Heart right ventricle (tissue), 16 donors: Measurements from ENCODE around the gene DISC1. TPM values are rescaled to one million over a fixed set of nuclear protein-coding genes. Genes with fewer than 3 reads are reported as not detected.

ENCODE experiments used
- ATAC-seq, 8 donors: fragments of 200-7000 bp; cut with Tn5 transposase; one replicate each; pipeline ENCODE4 v1.9.1; 2020; ENCODE audit warnings: mild to moderate bottlenecking in 8 of 8, moderate library complexity in 8 of 8, moderate number of reproducible peaks in 1 of 8
- DNase-seq, 2 donors: peaks; one replicate each; pipeline ENCODE4 v3.0.0-alpha.2; 2020
- H3K27ac ChIP-seq, 10 donors: fragments of 200-600 bp; sonication (generic) in 2 of 10; one replicate each; pipeline versions ENCODE4 v1.5.0 to v1.8.0; 2020 to 2022; ENCODE audit warnings: mild to moderate bottlenecking in 3 of 10
- H3K27me3 ChIP-seq, 7 donors: fragments of 200-600 bp; one replicate each; pipeline ENCODE4 v1.8.0; 2021 to 2022; ENCODE audit warnings: mild to moderate bottlenecking in 2 of 7
- H3K36me3 ChIP-seq, 9 donors: fragments of 200-600 bp; sonication (generic) in 1 of 9; one replicate each; pipeline versions ENCODE4 v1.5.0 to v1.8.0; 2020 to 2022; ENCODE audit warnings: mild to moderate bottlenecking in 2 of 9
- H3K4me1 ChIP-seq, 9 donors: fragments of 200-600 bp; sonication (generic) in 1 of 9; one replicate each; pipeline versions ENCODE4 v1.5.0 to v1.8.0; 2020 to 2022; ENCODE audit warnings: mild to moderate bottlenecking in 4 of 9
- H3K4me3 ChIP-seq, 10 donors: fragments of 200-600 bp; sonication (generic) in 2 of 10; one replicate each; pipeline versions ENCODE4 v1.5.0 to v1.8.0; 2020 to 2022; ENCODE audit warnings: mild to moderate bottlenecking in 7 of 10, moderate library complexity in 2 of 10
- H3K9me3 ChIP-seq, 11 donors: fragments of 200-600 bp in 10 of 11; sonication (generic) in 2 of 11; one replicate each; pipeline versions ENCODE4 v1.5.0 to v1.8.0; 2013 to 2022; ENCODE audit warnings: mild to moderate bottlenecking in 2 of 11, control low read depth in 1 of 11, moderate library complexity in 1 of 11
- CTCF ChIP-seq, 9 donors: fragments of 200-600 bp; sonication (generic) in 2 of 9; IDR thresholded peaks; one replicate each; pipeline versions ENCODE4 v1.5.0 to v1.8.0; 2021 to 2022; ENCODE audit warnings: antibody characterized with exemption in 9 of 9, mild to moderate bottlenecking in 5 of 9, moderate library complexity in 1 of 9
- WGBS, 2 donors: extraction: QIAGEN DNeasy Blood & Tissue Kit; methylation state at CpG; one replicate each; pipeline ENCODE4 v1.1.7; 2013; ENCODE audit warnings: inconsistent platforms in 1 of 2; 5-methylcytosine and 5-hydroxymethylcytosine counted together
- intact Hi-C, 10 donors: fragments of 100-400 bp; cut with DNase I; formaldehyde crosslinking; loops; one replicate each; pipeline versions ENCODE4 v1.11.1 to v1.14.2; 2022
- polyA plus RNA-seq, 2 donors: library from polyadenylated mRNA; stranded (reverse); fragments of 200-250 nt; gene quantifications; one replicate each; pipeline ENCODE4 v1.2.3, GENCODE V29; 2013
- total RNA-seq, 10 donors: library from RNA; stranded (reverse); fragmentation: NEBNext Ultra II Directional in 3 of 10; extraction: Animal tissue kit (Norgen Biotek cat#: 25700) in 3 of 10; gene quantifications; one replicate each; pipeline versions ENCODE4 v1.2.1 to v1.2.4, GENCODE V29; 2021 to 2023
- donor health status: Arrhythmogenic right ventricular cardiomyopathy.
- donor health status: ischemic (EF 13 %, LVEDD 7.1; RV severe dilation, severe dysfunction).
- donor health status: healthy with polysubstance abuse.
- donor health status: DM: no; HTN: yes; CAD: no.
- donor health status: DM: no; HTN: no; CAD: no.
- donor health status: ischemic (EF 25% LVEDD 6.9; RV normal size, moderate dysfunction).
- donor health status: ischemic (EF 25% LVEDD 5.7; RV mildly dilated, moderate dysfunction).
- donor health status: healthy.
- donor health status: DM: yes; HTN: yes; CAD: no.
- donor health status: Ischemic cardiomyopathy.
- donor health status: ischemic (EF 35%, LVEDD 5.7; RV mildly dilated, moderate dysfunction).
- donor health status: nonischemic (EF 11% LVEDD 7.7; RV severe dilation, severe dysfunction).
- donor health status: DM: yes; HTN: yes; CAD: no.
- donor health status: PGD.
- donor health status: ischemic (EF 29% LVEDD 5.4; RV normal size, mild dysfunction).
- donor health status: nonischemic (EF 23%, LVEDD 6.1; RV moderate dilation, normal function).

The DISC1 gene
- total and polyA plus RNA-seq, 12 donors = 1.4 to 6.4 (median 4.0) TPM

GRCh38 chr1:231774719-231775335 is 148.2 kb downstream of the DISC1 start:
- no peak for ATAC-seq
- H3K9me3 ChIP-seq = no peaks in the 10 kb centered on the region
- H3K36me3 ChIP-seq = peaks cover 0 to 30% (median 4%) of the 10 kb centered on the region in 9 donors
- WGBS, 2 donors = 91 to 93% methylated on average over 4 of the region's 4 CpGs
- no peak for TF ChIP-seq CTCF (IDR thresholded peaks at IDR 0.05)
- no peaks in the 10 kb centered on the region for H3K27me3 ChIP-seq
- intact Hi-C loops = loop anchor here in 1 of 10 donors (5.0 kb wide), 1 partner anchor 32 kb away; no protein-coding TSS in a partner anchor
- peaks cover 3 to 46% (median 14%) of the 10 kb centered on the region in 9 donors for H3K4me1 ChIP-seq
- no peak for DNase-seq
- H3K27ac ChIP-seq = no peak overlapping the region
- no peak overlapping the region for H3K4me3 ChIP-seq

- H3K36me3 ChIP-seq = peaks cover 0 to 28% (median 4%) of the 10 kb centered on the region in 9 donors
- no peaks in the 10 kb centered on the region for H3K9me3 ChIP-seq
- H3K27me3 ChIP-seq = no peaks in the 10 kb centered on the region
- intact Hi-C loops = no loop called here
- ATAC-seq (no peak), DNase-seq (no peak)
- H3K4me3 ChIP-seq = no peak overlapping the region
- 79 to 83% methylated on average over 10 of the region's 10 CpGs for WGBS, 2 donors
- H3K27ac ChIP-seq = no peak overlapping the region
- TF ChIP-seq CTCF (IDR thresholded peaks at IDR 0.05) = no peak
- peaks cover 3 to 51% (median 14%) of the 10 kb centered on the region in 9 donors for H3K4me1 ChIP-seq
Measured at GRCh38 chr1:231776010-231776756, 149.6 kb downstream of the DISC1 start.

- no peak for ATAC-seq
- WGBS, 2 donors = 79 to 80% methylated on average over 5 of the region's 5 CpGs
- H3K27ac ChIP-seq = no peak overlapping the region
Measured at GRCh38 chr1:231776757-231777062, 150.1 kb downstream of the DISC1 start.

More at GRCh38 chr1:231776757-231777062, 150.1 kb downstream of the DISC1 start:
- H3K36me3 ChIP-seq = peaks cover 0 to 23% (median 0%) of the 10 kb centered on the region in 9 donors
- H3K4me3 ChIP-seq = no peak overlapping the region
- no peak for DNase-seq
- intact Hi-C loops = no loop called here
- no peaks in the 10 kb centered on the region for H3K27me3 ChIP-seq
- TF ChIP-seq CTCF (IDR thresholded peaks at IDR 0.05) = no peak
- H3K9me3 ChIP-seq = no peaks in the 10 kb centered on the region
- peaks cover 3 to 56% (median 18%) of the 10 kb centered on the region in 9 donors for H3K4me1 ChIP-seq
